ENCODE measurements around the gene OAF. TPM values are rescaled to one million over a fixed set of nuclear protein-coding genes. Genes with fewer than 3 reads are reported as not detected.
"Not testable (repeated sequence)": the region's sequence is repeated elsewhere in the genome, so short reads cannot be mapped to it uniquely, and the experiment has no call there.

OAF gene
- total and polyA plus RNA-seq, 11 donors, result 10.3 to 41.9 (median 19.9) TPM

GRCh38 chr11:120249279-120250262 lies 38.7 kb downstream of the OAF start:
- Histone ChIP-seq H3K4me3 (no peak overlapping the region), H3K27me3 (peaks cover 0 to 55% (median 17%) of the 10 kb centered on the region in 9 donors), H3K9me3 (no peaks in the 10 kb centered on the region), H3K36me3 (no peaks in the 10 kb centered on the region), H3K4me1 (peaks cover 0 to 8% (median 0%) of the 10 kb centered on the region in 12 donors), H3K27ac (no peak overlapping the region)
- WGBS, 4 donors, result 82 to 85% (median 82%) methylated on average over 8 of the region's 8 CpGs
- DNase-seq (no peak), ATAC-seq (no peak)
- intact Hi-C loops (cut with DNase I), result loop anchor here in 2 of 10 donors (5.0 kb wide), 2 partner anchors 38 to 48 kb away; no protein-coding TSS in a partner anchor
- TF ChIP-seq CTCF (IDR thresholded peaks at IDR 0.05), result no peak
- no peak for TF ChIP-seq POLR2A (IDR thresholded peaks at IDR 0.05)

- H3K27me3 ChIP-seq, result peaks cover 0 to 67% (median 34%) of the 10 kb centered on the region in 9 donors
- H3K9me3 ChIP-seq, DNase-seq, H3K4me3 ChIP-seq, ATAC-seq, H3K27ac ChIP-seq, H3K36me3 ChIP-seq: not testable (repeated sequence)
- H3K4me1 ChIP-seq, result peaks cover 0 to 17% (median 4%) of the 10 kb centered on the region in 12 donors
- WGBS, 4 donors, result 90 to 96% (median 92%) methylated on average over 13 of the region's 13 CpGs
- intact Hi-C loops (cut with DNase I), result loop anchor here in 2 of 10 donors (5.0 kb wide), 2 partner anchors 34 to 44 kb away; no protein-coding TSS in a partner anchor
These were observed 42.5 kb downstream of the OAF start for GRCh38 chr11:120253377-120253776.

DNA sequence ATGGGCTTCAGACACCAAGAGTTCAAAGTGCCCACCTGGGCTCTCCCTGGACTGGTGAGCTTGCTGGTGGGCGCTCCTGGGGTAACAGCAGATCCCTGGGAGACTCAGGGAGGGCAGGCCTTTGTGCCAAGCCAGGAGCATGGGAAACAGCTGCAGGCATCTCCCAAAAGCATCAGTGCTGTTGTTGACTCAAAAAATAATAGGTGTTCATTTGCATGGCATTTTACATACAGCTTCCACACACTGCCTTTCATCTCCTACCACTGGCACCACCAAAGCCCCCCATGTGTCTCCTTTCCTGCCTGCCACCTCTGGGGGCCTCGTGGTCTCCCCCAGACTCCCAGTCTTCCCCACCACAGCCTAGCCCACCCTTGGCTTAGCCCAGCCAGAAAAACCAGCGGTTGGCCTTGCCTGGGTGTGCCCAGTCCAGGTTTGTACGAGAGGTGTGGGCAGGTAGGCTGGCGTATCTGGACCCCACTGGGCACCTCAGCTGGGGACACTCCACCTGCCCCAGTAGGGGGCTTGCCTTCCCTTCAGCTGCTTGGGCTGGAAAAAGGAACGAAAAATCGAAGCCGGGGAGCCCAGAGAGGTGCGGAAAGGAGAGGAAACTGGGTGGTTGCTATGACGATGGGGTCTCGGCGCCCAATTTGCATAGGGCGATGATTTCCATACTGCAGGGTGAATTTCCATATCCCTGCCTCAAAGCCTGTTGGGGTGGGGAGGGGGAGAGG lies 44.1 kb downstream of the OAF start:
- WGBS, 4 donors, result 25 to 32% (median 28%) methylated on average over 13 of the region's 13 CpGs
- H3K27ac ChIP-seq, result no peak overlapping the region
- H3K4me3 ChIP-seq, result no peak overlapping the region
- peaks cover 0 to 65% (median 32%) of the 10 kb centered on the region in 9 donors for H3K27me3 ChIP-seq
- no peaks in the 10 kb centered on the region for H3K36me3 ChIP-seq
- H3K9me3 ChIP-seq, result no peaks in the 10 kb centered on the region
- H3K4me1 ChIP-seq, result peaks cover 0 to 17% (median 2%) of the 10 kb centered on the region in 12 donors
- TF ChIP-seq POLR2A (IDR thresholded peaks at IDR 0.05) (no peak), CTCF (IDR thresholded peaks at IDR 0.05) (no peak)
- DNase-seq (no peak), ATAC-seq (no peak)
- intact Hi-C loops (cut with DNase I), result loop anchor here in 2 of 10 donors (5.0 kb wide), 2 partner anchors 32 to 42 kb away; no protein-coding TSS in a partner anchor

DNA sequence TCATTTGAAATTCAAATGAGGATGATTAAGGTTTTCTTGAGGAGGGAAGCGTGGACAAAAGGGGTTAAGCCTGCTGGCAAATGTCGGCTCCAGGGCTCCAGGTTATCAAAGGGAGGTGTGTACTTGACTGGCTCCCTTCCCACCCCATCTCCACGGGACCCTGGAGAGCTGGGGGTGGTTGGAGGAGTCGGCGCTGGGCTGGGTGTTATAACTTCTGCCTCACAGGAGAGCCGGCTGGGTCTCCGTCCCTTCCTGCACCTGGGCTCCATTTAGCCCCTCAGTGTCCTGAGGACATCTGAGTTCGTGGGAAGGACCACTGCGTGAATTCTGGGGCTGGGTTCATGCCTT lies 44.7 kb downstream of the OAF start:
- Histone ChIP-seq H3K27ac (no peak overlapping the region), H3K36me3 (no peaks in the 10 kb centered on the region), H3K4me3 (no peak overlapping the region), H3K9me3 (no peaks in the 10 kb centered on the region), H3K27me3 (peaks cover 0 to 60% (median 29%) of the 10 kb centered on the region in 9 donors), H3K4me1 (peaks cover 0 to 17% (median 2%) of the 10 kb centered on the region in 12 donors)
- ATAC-seq, result no peak
- TF ChIP-seq POLR2A (IDR thresholded peaks at IDR 0.05) (no peak), CTCF (IDR thresholded peaks at IDR 0.05) (no peak)
- 5 to 14% (median 13%) methylated on average over 5 to 9 of the region's 9 CpGs for WGBS, 4 donors
- no peak for DNase-seq
- intact Hi-C loops (cut with DNase I), result no loop called here

All from heart left ventricle (tissue), 16 donors.